Hematopoietic multipotent progenitor cell treated with erythropoietin and hydrocortisone succinate and interleukin-3 and kit ligand, for 8 days (in vitro differentiated cells): ENCODE measurements around the gene SLC25A21.
A peak's percentile ranks its signal among the peaks of the same experiment; 100 is the strongest.
"Not testable (repeated sequence)": the region's sequence is repeated elsewhere in the genome, so short reads cannot be mapped to it uniquely, and the experiment has no call there.

Source experiments
- DNase-seq: peaks from one replicate; pipeline ENCODE4 v3.0.0-alpha.2; 2015

Gene SLC25A21

DNA sequence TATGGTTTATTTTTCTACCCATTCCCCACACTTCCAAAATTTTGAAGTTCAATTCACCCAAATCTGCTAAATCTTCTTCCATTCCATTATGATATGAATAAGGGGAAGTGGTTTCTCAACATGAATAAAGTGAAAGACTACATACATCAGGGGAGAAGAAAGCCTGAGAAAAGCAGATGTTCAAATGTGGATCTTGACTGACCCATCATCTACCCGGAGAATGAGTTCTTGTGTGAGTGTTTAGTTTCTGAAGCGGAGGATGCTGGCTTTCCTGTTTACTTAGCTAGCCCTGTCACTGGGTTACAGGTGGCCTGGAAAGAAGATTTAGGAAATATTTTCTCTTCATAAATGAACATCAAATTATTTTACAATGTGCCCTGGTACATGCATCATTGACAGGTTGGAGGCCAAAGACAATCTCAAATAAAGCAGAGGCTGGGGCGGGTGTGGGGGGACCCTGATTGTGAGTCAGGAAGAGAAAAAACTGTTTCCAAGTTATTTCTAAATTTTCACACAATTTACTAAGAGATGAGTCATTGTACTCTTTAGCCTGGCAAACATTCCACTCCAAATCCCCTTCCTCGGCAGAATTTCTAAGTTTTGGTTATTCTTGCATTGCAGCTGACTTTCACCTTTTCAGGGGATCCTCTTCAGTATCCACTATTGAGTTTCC lies 135.6 kb downstream of the SLC25A21 start:
- DNase-seq = no peak

GRCh38 chr14:37035401-37035800 lies 137.0 kb downstream of the SLC25A21 start:
- no peak for DNase-seq

DNA sequence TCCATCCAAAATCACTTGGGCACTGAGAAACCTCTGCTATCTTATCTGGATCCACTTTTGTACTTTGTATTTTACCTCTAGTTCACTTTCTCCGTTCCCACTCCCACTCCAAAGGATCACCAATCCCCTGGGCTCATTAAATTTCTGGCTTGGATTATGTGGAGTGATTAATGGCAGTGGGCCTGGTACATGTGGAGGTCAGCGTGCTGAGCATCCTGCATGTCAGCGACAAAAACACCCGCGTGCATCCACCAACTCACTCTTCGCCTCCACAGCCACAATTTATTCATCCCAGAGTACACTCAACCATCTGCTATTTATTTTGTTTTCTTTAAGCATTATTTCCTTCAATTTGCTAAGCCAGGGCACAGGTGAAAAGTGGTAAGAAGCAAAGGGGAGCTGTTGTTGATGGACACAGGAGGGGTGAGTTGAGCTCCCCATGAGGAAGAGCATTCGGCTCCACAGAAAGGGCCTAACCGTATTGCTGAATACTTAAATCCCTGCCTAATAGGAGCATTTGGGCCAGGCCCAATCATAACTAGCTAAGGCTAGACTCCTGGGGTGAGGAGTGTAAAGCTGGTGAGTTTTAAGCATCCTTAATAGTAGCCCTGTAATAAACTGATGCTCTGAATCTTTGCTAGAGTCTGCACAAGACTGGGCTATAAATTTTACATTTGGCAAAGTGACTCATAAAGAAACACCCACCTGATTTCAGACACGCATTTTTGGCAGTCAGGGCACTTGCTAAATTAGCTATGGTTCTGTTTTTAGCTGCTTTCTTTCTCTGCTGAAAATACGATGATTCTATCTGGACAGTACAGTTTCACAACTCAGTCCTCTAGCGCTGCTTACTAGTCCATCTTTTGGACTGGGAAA lies 137.8 kb downstream of the SLC25A21 start:
- no peak for DNase-seq

GRCh38 chr14:37032863-37033262 lies 139.5 kb downstream of the SLC25A21 start:
- DNase-seq = no peak

DNA sequence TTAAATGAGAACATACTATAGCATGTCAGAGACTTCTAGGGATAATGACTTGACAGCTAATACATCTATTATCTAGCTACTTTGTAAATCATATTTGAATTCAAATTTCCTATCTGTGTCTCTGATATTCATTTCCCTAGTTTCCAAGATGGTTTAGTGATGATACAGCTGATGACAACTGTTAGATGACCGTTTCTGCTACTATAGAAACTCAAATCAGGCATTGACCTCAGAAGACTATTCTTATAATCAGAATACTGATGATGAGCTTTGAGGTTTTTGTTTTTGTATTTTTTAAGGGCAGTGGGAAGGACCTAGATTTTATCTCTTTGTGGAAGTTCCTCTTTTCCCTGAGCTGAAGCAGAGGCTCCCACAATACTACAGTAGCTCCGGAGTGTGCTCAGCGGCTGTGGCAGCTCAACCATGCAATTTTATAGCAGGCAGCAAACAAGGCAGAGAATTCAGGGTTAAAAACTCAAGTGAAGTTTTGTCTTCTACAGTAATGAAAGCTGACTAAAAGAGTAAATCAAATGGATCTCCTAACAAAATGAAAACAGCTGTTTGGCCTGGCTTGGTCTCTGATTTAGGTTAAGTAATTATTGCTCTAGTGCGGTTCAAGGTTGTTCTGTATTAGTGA lies 145.1 kb downstream of the SLC25A21 start:
- no peak for DNase-seq

DNA sequence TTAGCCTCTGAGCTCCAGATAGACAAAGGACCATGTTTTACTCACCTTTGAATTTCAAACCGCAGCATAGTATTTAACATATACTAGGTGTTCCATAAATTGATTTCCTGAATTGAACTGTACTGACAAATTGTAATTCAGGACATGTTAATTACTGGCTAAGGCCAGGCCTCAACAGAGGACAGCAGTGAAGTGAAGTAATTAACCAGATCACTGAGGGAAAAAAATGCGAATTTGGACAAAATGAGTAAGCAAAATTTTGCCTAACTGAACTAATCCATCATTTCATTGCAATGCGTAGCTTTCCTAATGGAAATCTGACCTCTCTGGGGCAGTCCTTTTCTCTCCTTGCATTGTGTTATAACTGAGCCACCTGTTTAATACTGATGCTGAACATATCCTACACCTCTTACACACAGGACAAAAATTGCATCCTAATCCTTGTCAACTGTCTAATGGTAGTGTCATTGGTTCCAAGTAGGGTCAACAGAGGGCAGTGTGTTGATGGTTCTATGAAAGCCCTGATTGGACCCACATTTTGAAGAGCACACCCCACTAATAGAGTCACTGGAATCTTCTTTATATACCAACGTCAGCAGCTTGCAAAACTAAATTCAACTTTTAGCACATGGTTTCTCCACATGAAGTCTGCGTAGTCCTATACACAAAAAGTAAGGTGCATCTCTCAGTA lies 148.4 kb downstream of the SLC25A21 start:
- DNase-seq = peak; percentile 22

GRCh38 chr14:37021390-37021789 lies 151.0 kb downstream of the SLC25A21 start:
- no peak for DNase-seq

DNA sequence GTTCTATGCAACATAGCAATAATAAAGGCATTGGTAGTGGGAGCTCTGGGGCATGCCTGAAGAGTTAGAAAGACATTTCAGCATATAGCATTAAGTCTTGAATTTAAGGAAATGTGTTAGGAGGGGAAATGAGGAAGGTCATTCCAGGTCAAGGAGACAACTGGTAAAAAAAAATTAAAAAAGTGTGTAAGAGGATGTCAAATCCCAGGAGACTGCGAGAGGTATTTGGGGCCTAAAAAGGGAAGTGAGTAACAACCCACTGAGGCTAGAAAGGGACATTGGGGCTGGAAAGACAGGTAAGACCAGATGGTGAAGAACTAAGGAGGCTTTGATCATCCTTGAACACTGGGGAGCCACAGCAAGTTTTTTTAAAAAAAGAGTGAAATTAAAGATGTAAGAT lies 152.9 kb downstream of the SLC25A21 start:
- no peak for DNase-seq

- DNase-seq = no peak
Observed at GRCh38 chr14:37018571-37019240, 153.7 kb downstream of the SLC25A21 start.

- DNase-seq = no peak
Observed at GRCh38 chr14:37013078-37013477, 159.3 kb downstream of the SLC25A21 start.

GRCh38 chr14:36998686-36999085 lies 173.7 kb downstream of the SLC25A21 start:
- no peak for DNase-seq

- no peak for DNase-seq
Observed at GRCh38 chr14:36997843-36998242, 174.6 kb downstream of the SLC25A21 start.

DNA sequence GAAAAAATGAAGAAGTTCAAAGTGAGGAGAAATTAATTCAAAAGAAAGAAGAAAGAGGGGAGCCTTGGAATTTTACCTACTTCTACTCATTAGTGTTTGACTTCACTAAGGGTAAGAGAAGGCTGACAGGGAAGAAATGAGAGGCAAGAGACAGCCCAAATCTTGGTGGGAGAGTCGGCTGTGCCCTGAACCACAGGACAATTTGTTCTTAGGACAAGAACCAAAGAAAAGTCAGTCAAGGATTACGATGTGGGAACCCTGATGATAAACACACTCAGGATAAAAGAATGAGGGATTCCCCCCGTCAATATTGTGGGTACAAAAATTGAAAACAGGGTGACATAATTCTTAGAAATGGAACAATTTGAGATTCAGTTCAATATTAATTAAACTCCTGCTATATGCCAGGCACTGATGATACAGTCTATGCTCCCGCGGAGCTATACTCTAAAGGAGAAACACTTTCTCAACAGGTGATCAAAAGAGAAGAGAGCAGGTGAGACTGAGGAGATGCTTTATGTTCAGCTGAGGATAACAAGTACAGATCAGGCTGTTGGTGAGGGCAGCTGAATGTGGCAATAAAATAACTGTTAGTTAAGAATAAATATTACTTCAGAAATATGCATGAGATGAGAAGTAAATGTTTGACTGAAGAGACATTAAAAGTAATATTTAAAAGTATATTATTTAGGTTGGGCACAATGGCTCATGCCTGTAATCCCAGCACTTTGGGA lies 175.4 kb downstream of the SLC25A21 start:
- no peak for DNase-seq

DNA sequence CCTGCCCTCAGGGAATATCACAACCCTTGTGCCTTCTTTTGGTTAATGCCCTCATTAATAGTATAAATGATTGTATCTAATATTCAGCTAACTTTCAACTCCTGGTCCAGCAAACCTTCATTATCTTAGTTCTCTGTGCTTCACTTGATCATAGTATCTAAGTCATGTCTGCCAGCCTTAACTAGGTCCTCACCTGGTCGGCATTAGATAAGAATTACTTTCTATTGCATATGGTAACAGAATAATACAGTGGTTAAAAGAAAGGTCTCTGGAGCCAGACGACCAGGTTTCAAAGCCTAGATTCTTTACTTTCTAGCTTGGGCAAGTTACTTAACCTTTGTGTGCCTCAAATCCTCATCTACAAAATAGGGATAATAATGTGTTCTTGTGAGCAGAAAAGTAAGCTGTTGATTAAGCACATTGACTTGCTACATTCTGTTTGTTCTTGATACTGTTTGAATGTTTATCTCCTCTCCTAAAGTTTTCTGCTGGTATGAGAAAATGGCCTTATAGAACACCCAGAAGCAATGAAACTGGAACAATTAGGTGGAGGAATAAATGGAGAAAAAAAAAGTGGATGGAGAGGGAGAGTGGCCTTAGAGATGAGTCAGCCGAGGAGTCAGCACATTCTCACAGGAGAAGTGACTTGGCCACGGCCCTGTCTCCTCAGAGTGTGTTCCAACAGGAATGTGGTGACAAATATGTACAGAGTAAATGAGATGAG lies 176.1 kb downstream of the SLC25A21 start:
- DNase-seq = no peak

- no peak for DNase-seq
Observed at GRCh38 chr14:36989806-36990205, 182.6 kb downstream of the SLC25A21 start.

- no peak for DNase-seq
Observed at GRCh38 chr14:36988989-36989388, 183.4 kb downstream of the SLC25A21 start.

- no peak for DNase-seq
Observed at GRCh38 chr14:36988568-36988967, 183.8 kb downstream of the SLC25A21 start.

DNA sequence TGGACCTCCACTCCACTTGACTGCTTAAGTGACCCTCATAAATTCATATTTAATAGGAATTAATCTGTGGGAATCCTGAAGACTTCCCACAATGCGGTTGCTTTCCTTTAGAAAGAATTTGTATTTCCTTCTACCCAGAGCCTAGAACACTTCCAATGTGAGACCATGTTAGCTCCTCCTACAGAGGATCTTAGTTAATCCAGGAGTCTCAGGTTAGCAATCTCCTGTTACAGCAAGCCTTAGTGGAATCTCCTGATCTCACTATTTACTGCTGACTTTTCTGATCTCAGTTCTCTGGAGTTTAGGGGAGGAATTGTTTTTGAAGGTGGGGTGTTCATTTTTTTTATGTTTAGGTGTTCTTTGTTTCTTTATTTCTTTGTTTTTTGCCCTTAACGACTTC lies 186.0 kb downstream of the SLC25A21 start:
- no peak for DNase-seq

- DNase-seq = no peak
Observed at GRCh38 chr14:36981832-36982529, 190.4 kb downstream of the SLC25A21 start.

- DNase-seq = not testable (repeated sequence)
Observed at GRCh38 chr14:36980413-36980812, 192.0 kb downstream of the SLC25A21 start.

- no peak for DNase-seq
Observed at GRCh38 chr14:36979863-36980262, 192.5 kb downstream of the SLC25A21 start.
